Colonic mucosa (tissue), 4 donors: ENCODE data around the gene TRIM67. TPM values are rescaled to one million over a fixed set of nuclear protein-coding genes. Genes with fewer than 3 reads are reported as not detected.

Source experiments
- DNase-seq: peaks from one replicate; pipeline ENCODE4 v3.0.0-alpha.2; 2020
- H3K27ac ChIP-seq: fragments of 200-600 bp; one replicate; pipeline ENCODE4 v1.8.0; 2021
- H3K27me3 ChIP-seq: fragments of 200-600 bp; one replicate; pipeline ENCODE4 v1.8.0; 2021
- H3K36me3 ChIP-seq: fragments of 200-600 bp; one replicate; pipeline ENCODE4 v1.8.0; 2021
- H3K4me1 ChIP-seq: fragments of 200-600 bp; one replicate; pipeline ENCODE4 v1.8.0; 2021; ENCODE audit warnings: mild to moderate bottlenecking
- H3K4me3 ChIP-seq: fragments of 200-600 bp; one replicate; pipeline ENCODE4 v1.8.0; 2021
- H3K9ac ChIP-seq, 2 donors: one replicate each; pipeline ENCODE4 v1.7.0; 2013; ENCODE audit warnings: control low read depth in 2 of 2, low read depth in 2 of 2, low read length in 2 of 2
- H3K9me3 ChIP-seq: fragments of 200-600 bp; one replicate; pipeline ENCODE4 v1.8.0; 2021
- intact Hi-C: fragments of 100-400 bp; cut with DNase I; formaldehyde crosslinking; loops from one replicate; pipeline ENCODE4 v1.14.1; 2022
- total RNA-seq, 2 donors: library from RNA; stranded (reverse); fragmentation: NEBNext Ultra II Directional in 1 of 2; extraction: Animal tissue kit (Norgen Biotek cat#: 25700) in 1 of 2; gene quantifications; one replicate each; pipeline ENCODE4 v1.2.1, GENCODE V29; 2021
- TF ChIP-seq, protein P1 (sequence below): fragments of 200-600 bp; IDR thresholded peaks from one replicate; pipeline ENCODE4 v1.8.0; 2022; ENCODE audit warnings: antibody characterized with exemption, mild to moderate bottlenecking
- donor health status: healthy.
- donor health status: DM: no; HTN: no; CAD: no.
- donor health status: DM: no; HTN: no; CAD: no.

Gene TRIM67
- total RNA-seq, 2 donors from 2014 or later: 0.03 TPM; not detected in 1

DNA sequence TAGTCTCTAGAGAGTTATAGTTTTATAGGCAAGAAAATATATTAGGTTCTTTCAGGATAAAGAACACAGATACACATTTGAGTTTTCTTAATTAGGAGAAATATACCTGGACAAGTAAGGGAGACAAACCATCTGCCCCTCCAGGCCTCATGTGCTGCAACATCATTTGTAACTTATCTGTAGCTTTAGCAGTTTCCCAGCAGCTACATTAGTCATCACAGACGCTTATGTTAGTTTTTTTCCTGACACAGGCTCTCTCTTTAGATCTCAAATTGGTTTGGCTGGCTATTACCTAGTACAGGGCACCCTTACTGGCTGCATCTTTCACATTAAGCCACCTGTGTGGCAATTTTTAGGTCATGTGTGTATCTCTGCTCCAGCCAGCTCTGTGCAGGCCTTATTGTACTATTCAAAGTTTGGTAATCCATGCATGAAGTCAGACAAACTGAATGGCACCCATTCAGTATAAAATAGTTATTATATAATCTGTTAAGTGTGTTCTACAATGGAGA is 105.0 kb downstream of the TRIM67 start:
- no peaks in the 10 kb centered on the region for H3K36me3 ChIP-seq
- DNase-seq: no peak
- no peak overlapping the region for H3K9ac ChIP-seq
- H3K9me3 ChIP-seq: no peaks in the 10 kb centered on the region
- TF ChIP-seq, protein P1, sequence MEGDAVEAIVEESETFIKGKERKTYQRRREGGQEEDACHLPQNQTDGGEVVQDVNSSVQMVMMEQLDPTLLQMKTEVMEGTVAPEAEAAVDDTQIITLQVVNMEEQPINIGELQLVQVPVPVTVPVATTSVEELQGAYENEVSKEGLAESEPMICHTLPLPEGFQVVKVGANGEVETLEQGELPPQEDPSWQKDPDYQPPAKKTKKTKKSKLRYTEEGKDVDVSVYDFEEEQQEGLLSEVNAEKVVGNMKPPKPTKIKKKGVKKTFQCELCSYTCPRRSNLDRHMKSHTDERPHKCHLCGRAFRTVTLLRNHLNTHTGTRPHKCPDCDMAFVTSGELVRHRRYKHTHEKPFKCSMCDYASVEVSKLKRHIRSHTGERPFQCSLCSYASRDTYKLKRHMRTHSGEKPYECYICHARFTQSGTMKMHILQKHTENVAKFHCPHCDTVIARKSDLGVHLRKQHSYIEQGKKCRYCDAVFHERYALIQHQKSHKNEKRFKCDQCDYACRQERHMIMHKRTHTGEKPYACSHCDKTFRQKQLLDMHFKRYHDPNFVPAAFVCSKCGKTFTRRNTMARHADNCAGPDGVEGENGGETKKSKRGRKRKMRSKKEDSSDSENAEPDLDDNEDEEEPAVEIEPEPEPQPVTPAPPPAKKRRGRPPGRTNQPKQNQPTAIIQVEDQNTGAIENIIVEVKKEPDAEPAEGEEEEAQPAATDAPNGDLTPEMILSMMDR: no peak
- no peaks in the 10 kb centered on the region for H3K27me3 ChIP-seq
- no peak overlapping the region for H3K4me3 ChIP-seq
- no peaks in the 10 kb centered on the region for H3K4me1 ChIP-seq
- H3K27ac ChIP-seq: no peak overlapping the region
- intact Hi-C loops: no loop called here

Other genes with a start within 250 kb of the TRIM67 start
- gene TTC13, start 183.2 kb upstream of the TRIM67 start, total RNA-seq: 10 to 100 TPM; 28.0 to 47.0 TPM
- gene ARV1, start 183.0 kb upstream of the TRIM67 start, total RNA-seq: 10 to 100 TPM; 29.3 to 39.6 TPM
- gene FAM89A, start 121.8 kb upstream of the TRIM67 start, total RNA-seq: 1 to 10 TPM; 3.6 to 6.3 TPM
- gene GNPAT, start 79.2 kb downstream of the TRIM67 start, total RNA-seq: 10 to 100 TPM; 34.9 to 40.5 TPM
- gene EXOC8, start 175.8 kb downstream of the TRIM67 start, total RNA-seq: 10 to 100 TPM; 13.2 to 14.9 TPM
- gene SPRTN, start 176.2 kb downstream of the TRIM67 start, total RNA-seq: 10 to 100 TPM in 1 of 2 donors, 1 to 10 TPM in 1; 8.5 to 12.3 TPM